GM19193 (cell line): Measurements from ENCODE around the gene MOXD1.

ENCODE experiments used
- POLR2A ChIP-seq: IDR thresholded peaks from 4 replicates; pipeline ENCODE4 v1.6.1; 2011; ENCODE audit not compliant: insufficient read depth, insufficient read length; ENCODE audit errors: extremely low read depth

The MOXD1 gene

DNA sequence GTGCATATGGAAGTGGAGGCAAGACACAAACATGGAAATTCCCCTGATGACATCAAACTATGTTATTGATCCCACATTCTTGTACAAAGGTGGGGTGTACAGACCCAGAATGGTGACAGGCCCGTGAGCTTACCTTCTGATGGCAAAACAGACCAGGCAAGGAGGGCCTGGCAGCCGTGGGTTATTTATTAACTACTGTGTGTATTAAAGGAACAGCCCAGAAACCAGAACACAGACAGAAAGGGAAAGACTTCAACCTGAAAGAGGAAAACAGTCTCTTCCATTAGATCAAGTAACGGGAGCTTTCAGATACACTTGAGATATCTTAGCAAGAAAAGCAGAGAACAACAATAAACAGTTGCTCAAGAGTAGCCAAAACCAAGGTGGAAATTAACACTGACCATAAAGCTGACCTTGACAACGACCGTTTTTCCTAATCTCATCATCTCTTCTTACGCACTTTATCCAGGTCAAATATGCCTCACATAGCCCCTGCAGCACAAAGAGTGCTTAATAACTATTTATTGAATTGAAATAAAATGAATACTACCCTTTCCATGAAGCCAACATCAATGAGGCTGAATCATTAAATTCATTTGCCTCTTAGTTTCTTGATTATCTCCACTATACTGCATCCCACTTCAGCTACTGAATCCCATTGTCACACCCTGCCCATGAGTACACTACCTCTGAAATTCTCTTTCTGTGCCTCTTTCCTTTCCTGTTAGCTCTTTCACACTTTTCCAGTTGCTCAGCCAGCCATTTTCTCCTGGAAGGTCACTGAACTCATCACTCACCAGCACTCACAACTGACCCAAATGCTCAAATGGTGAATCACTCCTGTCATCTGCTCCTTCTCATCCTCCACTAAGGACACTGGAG is 67.4 kb downstream of the MOXD1 start:
- no peak for TF ChIP-seq POLR2A

DNA sequence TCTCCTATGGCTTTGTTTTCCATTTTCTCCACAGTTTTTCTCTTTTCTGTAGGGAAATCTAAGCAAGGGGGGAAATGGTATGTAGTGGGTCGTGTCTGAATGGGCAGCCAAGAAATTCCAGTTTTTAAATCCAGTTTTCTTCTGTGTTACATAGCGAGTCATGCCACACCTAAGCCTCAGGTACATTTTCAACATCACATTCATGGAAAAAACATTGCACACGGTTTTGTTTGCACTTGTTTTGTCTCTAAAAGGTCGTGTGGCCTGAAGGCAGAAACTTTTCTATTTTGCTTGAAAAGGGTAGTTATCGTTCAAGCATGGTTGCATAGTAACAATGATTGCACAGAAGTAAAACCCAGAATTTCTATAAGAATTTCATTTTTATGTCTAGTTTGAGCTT is 70.5 kb downstream of the MOXD1 start:
- TF ChIP-seq POLR2A = no peak

DNA sequence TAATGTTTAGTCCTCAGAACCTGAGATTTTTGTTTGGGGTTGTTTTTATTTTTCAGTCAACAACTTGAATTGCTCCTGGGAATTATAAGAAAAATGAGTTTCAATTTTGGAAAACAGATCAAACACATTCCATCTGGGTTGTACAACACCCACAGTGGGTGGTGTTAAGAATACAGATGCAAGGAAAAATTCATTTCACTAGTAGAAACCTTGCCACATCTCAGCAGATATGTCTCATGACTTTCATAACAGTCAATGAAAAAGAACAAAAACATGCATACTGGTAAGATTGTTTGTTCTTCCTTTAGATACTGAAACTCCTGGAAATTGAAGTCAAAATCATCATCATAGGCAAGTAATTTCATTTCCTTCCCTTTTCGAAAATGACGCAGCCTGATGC is 78.9 kb downstream of the MOXD1 start:
- TF ChIP-seq POLR2A = no peak

DNA sequence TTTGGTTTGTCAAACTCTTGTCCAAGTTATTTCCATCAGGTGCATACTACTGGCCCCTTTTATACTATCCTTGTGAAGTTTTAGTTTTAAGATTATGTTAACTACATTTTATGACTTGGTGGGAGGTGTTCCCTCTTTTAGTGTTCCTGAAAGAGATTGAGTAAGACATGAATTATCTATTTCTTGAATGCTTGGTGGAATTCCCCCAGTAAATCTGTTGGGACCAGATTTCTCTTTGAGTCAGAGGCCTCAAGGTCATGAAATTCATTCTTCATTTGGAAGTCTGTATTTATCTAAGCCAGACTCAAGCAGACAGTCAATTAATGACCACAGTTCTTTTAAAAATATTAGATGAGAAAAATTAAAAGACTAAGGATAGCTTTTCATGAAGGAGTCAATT is 81.3 kb downstream of the MOXD1 start:
- no peak for TF ChIP-seq POLR2A

DNA sequence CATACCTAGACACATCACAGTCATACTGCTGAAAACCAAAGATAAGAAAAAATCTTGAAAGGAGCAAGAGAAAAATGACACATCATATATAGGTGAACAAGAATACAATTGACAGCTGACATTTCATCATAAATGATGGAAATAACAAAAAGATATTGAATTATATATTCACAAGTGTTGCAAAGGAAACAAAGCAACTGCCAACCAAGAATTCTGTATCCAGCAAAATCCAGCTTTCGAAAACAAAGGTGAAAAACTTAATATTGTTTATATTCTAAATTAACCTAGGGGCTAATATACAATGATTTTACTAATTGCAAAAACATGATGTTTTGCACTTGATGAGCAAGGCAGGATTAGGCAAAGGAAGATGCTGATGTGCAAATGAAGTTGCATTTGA is 84.3 kb downstream of the MOXD1 start:
- no peak for TF ChIP-seq POLR2A

DNA sequence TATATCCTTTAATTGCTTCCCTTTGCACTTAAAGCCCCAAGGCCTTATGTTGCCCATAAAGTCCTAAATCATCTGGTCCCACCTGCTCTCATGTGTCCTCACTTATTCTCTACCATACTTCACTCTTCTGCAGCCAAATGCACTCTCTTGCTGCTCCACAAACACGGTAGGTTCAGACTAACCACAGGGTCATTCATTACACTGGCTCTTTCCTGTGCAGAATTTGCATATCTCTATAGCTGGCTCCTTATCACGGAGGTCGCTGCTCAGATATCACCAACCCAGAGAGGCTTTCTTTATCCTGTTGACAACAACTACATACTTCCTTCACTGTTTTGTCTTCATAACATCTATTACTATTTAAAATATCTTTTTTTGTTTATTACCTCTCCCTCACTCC is 86.8 kb downstream of the MOXD1 start:
- TF ChIP-seq POLR2A = no peak

DNA sequence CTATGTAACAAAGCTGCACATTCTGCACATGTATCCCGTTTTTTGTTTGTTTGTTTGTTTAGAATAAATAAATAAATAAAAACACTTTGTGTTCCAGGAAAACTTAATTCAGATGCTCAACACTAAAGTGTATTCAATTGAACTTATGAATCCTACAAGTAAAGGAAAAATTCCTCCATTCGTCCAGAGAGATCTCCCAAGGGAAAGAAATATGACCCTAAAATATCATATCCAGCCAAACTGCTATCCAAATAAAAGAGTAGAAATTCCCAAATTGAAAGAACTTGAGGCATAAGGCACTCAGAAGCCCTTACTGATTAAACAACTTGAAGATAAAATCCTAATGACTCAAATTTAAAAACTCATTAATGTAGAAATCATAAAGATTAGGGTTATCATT is 90.4 kb downstream of the MOXD1 start:
- TF ChIP-seq POLR2A = no peak

DNA sequence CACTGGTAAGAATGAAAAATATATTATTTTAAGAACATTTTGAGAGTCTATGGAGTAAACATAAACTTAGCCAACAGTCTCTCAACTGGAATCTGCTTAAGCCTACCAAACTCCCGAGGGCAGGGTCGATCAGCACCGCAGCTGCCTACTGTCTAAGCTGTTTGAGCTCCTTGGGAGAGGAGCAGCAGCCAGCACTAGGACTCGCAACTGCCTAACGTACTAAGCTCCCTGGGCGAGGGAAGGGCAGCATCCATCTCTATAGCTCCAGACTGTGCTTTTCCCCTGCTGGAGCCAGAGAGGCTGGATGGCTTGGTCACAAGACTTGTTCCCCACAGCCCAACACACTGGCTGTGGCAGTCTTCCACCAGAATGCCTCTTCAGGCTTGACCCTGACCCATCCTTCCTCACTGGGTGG is 96.4 kb downstream of the MOXD1 start:
- TF ChIP-seq POLR2A = no peak

DNA sequence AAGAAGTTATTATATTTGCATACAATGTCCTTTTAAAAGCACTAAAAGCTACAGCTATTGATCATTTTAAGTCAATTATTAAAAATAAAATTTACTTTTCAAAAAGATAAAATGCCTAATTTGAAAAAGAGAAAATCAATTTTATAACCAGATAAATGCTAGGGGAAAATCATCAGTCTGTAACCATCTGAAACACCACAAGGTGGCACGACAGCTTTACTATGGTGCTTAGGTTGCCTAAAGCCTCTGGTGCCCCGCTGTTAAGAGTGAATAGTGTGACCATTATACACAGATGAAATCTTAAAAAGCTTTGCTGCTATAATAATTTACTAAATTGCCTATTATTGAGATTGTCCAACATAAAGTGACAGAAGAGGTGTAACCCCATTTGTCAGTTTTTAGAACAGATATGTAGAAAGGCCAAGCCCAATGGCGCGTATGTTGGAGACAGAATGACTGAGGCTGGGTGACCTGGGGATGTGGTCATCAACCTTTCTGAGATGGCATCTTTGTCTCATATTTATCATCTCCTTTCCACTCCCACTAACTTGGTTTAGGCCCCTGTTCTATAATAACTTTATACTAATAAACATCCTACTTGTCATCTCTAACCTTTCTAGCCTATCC is 100.8 kb downstream of the MOXD1 start:
- no peak for TF ChIP-seq POLR2A

DNA sequence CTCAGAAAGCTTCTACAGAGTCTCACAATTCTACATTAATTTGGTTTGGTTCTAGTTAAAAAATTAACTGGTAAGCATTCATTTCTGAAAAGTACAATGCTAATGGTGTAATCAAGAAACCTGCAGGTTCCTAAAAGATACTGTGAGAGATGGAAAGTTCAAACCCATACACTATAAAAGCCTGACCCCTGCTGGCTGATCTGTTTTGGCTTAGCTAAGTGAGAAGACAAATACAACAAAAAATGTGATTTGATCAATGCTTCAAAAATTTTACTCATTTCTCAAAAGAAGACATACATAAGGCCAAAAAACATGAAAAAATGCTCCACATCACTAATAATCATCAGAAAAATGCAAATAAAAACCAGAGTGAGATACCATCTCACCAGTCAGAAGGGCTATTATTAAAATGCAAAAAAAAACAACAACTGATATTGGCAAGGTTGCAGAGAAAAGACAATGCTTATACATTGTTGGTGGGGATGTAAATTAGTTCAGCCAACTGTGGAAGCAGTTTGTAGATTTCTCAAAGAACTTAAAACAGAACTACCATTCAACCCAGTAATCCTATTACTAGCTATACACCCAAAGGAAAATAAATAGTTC is 102.8 kb downstream of the MOXD1 start:
- no peak for TF ChIP-seq POLR2A

DNA sequence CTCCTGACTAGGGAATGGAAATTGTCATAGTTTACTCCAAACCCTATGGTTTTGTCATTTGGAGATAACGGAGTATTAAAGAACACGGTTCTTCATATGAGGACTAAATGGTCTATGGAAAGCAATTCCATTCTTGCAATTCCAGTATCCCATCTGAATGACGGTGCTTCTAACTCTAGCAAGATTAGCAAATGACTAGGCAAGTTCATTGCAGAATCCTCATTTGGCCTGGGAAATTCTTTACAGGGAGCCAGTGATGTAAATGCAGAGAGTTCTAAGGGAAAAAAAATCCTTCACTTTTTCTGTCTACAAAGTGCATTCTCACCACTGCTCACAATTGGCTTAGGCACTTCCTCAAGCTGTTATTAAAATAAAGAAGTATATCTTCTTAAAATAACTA is 111.5 kb downstream of the MOXD1 start:
- TF ChIP-seq POLR2A = no peak

DNA sequence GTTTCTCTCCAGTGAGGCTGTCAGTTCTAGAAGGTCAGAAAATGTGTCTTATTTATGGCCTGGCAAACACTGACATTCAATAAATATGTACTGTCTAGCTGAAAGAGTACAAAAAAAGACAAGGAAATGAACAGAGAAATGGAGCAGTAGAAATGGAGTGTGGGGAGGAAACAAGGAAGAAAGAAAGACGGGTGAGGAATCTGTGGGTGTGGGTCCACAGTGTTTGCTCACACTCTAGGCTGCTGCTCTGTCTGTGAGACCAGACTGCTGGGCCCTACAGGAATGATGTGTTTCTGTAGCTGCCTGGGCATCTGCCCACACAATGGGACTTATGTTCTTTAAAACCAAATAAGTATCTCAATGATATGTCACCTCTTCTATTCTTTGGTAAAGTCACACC is 114.2 kb downstream of the MOXD1 start:
- TF ChIP-seq POLR2A = no peak

DNA sequence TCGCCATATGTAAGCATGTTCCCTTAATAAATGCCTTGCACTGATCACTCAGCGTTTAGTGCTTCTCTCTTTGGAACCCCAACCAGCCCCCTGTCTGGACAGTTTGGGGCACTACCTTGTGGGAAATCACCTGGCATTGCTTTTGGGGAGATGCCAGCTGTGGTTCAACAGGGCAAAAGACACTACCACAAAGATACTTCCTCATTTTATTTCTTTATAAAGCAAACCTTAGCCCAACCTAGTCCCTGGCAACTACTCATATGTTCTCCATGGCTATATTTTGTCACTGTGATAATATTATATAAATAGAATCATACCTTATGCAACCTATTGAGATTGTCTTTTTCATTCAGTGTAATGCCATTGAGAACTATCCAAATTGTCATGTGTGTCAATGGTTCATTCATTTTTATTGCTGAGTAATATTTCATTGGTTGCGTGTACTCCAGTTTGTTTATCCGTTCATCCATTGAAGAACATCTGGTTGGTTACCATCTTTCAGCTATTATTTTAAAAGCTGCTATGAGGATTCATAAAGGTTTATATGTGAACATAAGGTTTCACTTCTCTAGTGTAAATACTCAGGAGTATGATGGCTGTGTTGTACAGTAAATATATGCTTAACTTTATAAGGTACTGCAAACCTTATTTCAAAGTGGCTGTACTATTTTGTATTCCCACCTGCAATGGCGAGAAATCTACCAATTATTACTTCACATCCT is 114.8 kb downstream of the MOXD1 start:
- TF ChIP-seq POLR2A = no peak

DNA sequence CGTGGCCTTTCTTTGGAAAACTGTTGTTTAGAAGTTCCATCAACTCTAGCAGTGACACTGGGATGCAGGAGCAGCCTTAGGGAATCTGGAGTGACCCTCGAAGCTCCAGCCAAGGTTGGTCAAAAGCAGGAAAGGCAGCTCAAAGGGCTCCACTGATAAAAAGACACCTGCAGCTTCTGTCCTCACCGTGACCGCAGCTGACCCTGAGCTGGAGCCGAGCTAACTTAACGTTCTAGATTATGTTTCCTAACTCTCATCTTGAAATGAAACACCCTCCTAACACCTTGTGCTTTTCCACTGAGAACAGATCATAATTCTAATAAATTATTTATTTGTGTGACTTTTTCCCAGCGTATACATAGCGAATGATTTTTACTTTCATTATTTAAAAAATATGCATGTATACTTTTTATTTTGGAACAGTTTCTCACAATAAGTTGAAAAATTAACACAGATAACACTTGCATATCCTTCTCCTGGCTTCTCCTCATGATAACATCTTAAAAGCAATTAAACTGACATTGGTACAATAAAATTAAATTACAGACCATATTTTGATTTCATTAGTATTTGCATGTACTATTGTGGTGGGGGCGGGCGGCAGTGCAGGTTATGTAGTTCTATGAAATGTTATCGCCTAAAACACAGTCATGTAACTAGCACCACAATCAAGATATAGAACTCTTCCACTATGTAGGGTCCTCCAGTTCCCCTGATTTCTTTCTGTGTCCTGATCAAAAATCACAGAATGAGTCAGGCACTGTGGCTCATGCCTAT is 116.1 kb downstream of the MOXD1 start:
- TF ChIP-seq POLR2A = no peak
